Left renal cortex interstitium (tissue), 4 donors: ENCODE measurements around the gene ATP13A5. TPM values are rescaled to one million over a fixed set of nuclear protein-coding genes. Genes with fewer than 3 reads are reported as not detected.

ENCODE experiments used
- DNase-seq, 4 donors: peaks; one replicate each; pipeline ENCODE4 v3.0.0-alpha.2; 2013; ENCODE audit warnings: low read depth in 4 of 4, low spot score in 2 of 4, missing footprints in 1 of 4
- polyA plus RNA-seq, 4 donors: library from polyadenylated mRNA; unstranded; fragments of 120-200 nt; gene quantifications; one replicate each; pipeline ENCODE4 v1.2.1, GENCODE V29; 2013; ENCODE audit not compliant: insufficient read length in 4 of 4

The ATP13A5 gene
- under 1 TPM in 2 of 4 donors, not detected in 2; 0.17 to 0.24 TPM for polyA plus RNA-seq

GRCh38 chr3:193378706-193379105 lies at the start of gene ATP13A5:
TSS of gene ATP13A5 (minus strand) at chr3:193378753. CDS start at chr3:193378725, 28 bp downstream.
- no peak for DNase-seq

- DNase-seq = no peak
Observed at GRCh38 chr3:193418576-193419373, 40.2 kb upstream of the ATP13A5 start.

GRCh38 chr3:193416629-193417028 lies 38.1 kb upstream of the ATP13A5 start:
- no peak for DNase-seq

- DNase-seq = no peak
Observed at GRCh38 chr3:193407688-193408087, 29.1 kb upstream of the ATP13A5 start.

- no peak for DNase-seq
Observed at GRCh38 chr3:193407112-193407511, 28.6 kb upstream of the ATP13A5 start.

GRCh38 chr3:193403307-193403706 lies 24.8 kb upstream of the ATP13A5 start:
- DNase-seq = no peak

GRCh38 chr3:193400304-193400703 lies 21.8 kb upstream of the ATP13A5 start:
- no peak for DNase-seq

GRCh38 chr3:193396451-193397244 lies 18.1 kb upstream of the ATP13A5 start:
- no peak for DNase-seq

- DNase-seq = peak in 3 of 4 donors; percentile 10 to 43 (median 20)
Observed at GRCh38 chr3:193391902-193392301, 13.3 kb upstream of the ATP13A5 start.

- no peak for DNase-seq
Observed at GRCh38 chr3:193389335-193389734, 10.8 kb upstream of the ATP13A5 start.

GRCh38 chr3:193388361-193388760 lies 9.8 kb upstream of the ATP13A5 start:
- no peak for DNase-seq

GRCh38 chr3:193387596-193387995 lies 9.0 kb upstream of the ATP13A5 start:
- DNase-seq = no peak

- DNase-seq = no peak
Observed at GRCh38 chr3:193377591-193377990, 962 bp downstream of the ATP13A5 start.

GRCh38 chr3:193375614-193376013 lies 2.9 kb downstream of the ATP13A5 start:
- no peak for DNase-seq

- DNase-seq = no peak
Observed at GRCh38 chr3:193372783-193373182, 5.8 kb downstream of the ATP13A5 start.

- DNase-seq = no peak
Observed at GRCh38 chr3:193367868-193368267, 10.7 kb downstream of the ATP13A5 start.

- no peak for DNase-seq
Observed at GRCh38 chr3:193357291-193357690, 21.3 kb downstream of the ATP13A5 start.

- DNase-seq = no peak
Observed at GRCh38 chr3:193354423-193354822, 24.1 kb downstream of the ATP13A5 start.

GRCh38 chr3:193350744-193351143 lies 27.8 kb downstream of the ATP13A5 start:
- DNase-seq = no peak

GRCh38 chr3:193348686-193349085 lies 29.9 kb downstream of the ATP13A5 start:
- no peak for DNase-seq
